GM18519 (cell line): Measurements from ENCODE around the gene HACL1.

Source experiments
- ATAC-seq: cut with Tn5 transposase; IDR thresholded peaks from one replicate; pipeline ENCODE4 v1.9.1; 2021; ENCODE audit warnings: mild to moderate bottlenecking, moderate library complexity; ENCODE audit not compliant: unreplicated experiment, low FRiP score

The HACL1 gene

DNA sequence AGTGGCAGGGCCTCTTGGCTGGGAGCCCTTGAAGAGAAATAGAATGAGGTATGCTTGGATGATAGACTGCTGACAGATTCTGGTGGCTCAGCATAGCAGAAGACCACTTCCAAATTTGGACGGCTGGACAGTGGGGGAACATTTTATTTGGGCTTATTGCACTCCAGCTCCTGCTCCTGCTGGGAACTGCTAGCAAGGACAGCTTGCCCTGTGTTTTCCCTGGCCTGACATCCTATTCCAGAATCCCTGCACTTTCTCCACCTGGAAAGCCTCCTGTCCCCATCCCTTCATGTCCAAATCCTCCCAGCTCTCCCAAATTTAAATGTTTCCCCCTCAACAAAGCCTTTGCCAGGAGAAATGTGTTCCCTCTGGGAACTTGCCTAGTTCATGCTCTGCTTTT is 70.0 kb downstream of the HACL1 start:
- no peak for ATAC-seq

DNA sequence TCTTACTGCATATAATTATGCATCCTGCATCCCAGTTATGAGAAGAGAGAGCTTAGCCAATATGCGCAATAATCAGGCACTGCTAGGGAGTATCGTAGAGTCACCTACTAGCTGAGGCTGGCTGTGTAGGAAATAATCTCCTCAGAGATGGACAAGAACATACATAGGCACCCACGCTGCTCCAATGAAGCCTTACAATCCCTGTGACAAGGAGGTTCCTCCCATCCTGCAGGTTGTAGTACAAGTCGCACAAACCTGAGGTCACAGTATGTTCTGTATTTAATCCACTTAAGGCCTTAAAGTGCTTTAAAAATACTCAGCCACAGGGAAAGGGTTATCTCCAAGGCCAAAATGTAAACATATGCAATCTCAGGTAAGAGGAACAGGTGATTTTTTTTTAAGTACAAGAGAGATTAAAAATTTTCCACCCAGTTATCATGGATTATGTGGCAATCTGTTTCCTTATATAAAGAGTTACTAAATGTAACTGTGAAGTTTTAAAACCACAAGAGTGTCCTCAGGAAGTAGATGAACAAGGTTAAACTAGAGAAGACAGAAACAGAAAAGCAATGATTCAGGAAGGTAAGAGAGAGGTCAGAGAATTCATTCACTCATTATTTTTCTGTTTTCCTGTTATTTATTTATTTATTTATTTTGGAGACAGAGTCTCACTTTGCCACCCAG is 72.4 kb downstream of the HACL1 start:
- ATAC-seq = no peak

DNA sequence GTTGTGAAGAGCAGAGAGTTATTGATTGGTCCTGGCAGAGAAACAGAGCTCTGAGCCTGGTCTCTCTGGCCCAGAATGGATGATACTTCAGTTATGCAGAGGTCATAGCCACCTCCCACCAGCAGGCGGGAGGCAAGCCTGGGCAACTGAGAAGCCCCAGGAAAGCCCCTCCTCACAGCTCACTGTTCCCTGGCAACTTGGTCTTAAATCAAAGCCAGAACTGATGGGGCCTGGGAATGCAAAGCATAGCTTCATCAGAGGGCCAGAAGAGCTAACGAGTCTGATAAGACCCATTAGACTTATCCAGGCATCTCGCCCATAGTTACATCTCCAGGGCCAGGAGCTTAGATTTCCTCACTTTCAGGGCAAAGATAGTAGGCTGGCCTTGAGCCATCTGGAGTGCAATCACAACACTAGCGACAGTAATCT is 74.3 kb downstream of the HACL1 start:
- ATAC-seq = no peak

DNA sequence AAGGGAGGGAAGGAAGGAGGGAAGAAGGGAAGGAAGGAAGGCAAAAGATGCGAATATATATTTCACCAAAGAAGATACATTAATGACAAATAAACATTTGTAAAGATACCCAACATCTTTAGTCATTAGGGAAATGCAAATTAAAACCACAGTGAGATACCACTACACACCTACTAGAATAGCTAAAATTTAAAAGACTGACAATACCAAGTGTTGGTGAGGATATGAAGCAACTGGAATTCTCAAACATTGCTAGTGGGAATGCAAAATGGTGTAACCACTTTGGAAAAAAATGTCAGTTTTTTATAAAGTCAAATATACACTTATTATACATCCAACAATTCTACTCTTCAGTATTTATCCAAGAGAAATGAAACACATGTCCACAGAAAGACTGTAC is 75.6 kb downstream of the HACL1 start:
- ATAC-seq = no peak

DNA sequence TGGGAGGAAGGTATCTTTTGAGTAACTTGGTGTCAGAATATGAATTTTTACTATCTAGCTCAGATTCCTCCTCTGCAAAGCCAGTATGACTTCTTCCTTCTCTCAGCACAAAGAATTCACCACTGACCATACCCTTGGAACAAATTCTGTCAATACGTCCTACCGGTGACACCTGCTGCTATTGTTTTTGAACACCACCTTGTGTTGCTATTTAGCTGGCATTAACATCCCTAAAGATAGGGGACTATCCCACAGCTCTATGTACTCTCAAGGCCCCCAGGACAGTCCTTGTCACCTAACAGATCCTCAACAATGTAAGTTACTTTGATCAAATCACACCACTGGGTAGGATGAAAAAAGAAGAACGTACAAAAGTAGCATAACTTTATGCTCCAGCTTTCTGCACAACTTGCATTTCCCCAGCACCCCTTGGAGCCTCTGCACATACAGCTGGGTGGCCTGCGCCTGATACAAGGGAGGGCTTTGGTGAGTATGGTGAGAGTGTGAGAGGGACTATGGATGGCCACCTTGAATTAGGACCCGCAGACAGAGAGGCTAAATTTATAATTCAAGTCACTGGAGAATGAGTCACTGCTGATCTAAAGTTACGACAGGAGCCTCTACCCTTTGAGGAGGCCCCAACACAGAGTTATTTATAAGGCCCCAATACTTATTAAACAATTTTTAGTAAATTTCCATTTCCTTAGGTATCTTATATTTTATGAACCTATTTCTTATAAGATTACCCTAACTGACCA is 77.5 kb downstream of the HACL1 start:
- ATAC-seq = no peak

DNA sequence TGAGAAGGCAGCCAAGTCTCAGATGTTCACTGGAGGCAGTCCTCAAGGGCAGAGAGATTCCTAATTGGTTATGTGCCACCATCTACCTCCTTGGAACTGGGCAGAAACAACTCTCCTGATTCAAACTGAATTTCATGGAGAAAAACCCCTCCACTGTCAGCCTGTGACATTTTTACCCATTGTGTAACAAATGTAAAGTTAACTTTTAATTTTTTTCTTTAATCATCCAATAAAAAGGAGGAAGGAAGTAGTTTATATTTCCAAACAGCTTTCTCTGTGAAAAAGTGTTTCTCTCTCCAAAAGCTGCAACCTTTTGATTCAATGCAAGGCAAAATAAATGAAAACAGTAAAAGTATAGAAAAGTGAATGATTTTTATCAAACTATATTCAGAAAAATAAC is 79.4 kb downstream of the HACL1 start:
- no peak for ATAC-seq

DNA sequence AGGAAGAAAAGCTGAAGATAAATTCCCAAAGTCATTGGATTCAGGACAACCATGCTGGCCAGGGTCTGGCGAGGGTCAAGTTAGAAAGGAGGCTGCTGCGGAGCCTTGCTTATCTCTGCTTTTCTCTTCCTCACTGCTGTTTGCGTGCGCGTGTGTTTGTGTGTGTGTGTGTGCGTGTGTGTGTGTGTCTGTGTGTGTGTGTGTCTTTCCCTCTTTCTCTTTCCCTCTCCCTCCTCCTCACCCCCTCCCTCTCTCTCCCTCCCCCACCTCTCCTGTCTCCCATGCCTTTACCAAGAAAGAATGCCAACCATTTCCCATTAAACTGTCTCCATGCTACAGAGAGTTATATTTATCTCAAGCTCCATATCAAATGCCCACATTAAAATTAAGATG is 79.8 kb downstream of the HACL1 start, which contains the start of gene COLQ:
Gene COLQ (minus strand): TSS at position 134 of the 393 bp plus-strand sequence. CDS start 81 bp downstream, at position 53.
- no peak for ATAC-seq

DNA sequence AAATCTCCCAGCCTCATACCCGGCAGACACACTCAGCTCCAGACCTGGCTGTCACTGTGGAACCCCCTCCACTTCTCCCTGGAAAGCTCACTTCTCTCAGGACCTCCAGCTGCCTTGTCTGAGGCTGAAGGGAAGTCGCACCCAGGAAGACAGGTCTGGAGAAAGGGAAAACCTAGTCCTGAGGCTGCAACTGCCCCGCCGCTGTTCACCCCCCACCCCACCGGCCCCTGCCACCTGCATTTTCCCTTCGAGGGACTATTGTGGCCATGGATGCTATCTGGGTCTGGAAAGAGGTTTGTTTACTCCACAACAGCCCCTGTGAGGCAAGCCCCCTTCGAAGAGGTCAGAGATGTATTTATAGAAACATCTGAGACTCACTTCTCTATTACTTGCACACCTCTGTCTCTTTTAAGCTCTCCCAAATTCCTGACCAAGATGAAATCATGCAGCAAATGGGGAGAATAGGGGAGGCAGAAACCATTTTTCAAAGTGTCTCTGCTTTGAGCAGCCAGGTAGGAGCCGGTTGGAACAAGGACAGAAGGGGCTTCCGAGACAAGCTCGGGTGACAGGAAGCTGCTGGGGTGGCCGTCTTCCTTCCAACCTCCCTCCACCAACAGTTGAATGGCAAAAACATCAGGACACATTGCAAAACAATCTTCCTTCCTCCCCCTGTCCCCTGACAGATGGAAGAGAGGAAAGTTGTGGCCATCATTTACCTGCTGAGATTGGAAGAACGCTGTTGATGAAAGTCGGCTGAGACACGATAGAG is 80.4 kb downstream of the HACL1 start:
- no peak for ATAC-seq

DNA sequence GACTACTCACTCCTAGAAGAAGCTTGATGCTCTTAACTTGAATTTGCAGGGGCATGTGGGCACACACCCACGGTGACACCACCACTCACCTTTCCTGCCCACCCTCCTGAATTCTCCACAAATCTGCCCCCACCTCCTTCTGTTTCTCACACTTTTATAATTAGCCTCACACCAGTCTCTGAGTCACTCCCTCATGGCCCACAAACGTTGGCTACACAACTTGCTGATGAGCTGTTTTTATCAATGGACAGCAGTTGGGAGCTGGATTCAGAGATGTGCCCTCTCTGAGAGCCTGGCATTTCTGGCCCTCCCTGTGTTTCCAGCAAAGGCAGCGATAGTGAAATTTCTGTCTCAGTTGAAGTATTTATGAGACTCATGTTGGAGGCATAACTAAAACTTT is 81.2 kb downstream of the HACL1 start:
- no peak for ATAC-seq

DNA sequence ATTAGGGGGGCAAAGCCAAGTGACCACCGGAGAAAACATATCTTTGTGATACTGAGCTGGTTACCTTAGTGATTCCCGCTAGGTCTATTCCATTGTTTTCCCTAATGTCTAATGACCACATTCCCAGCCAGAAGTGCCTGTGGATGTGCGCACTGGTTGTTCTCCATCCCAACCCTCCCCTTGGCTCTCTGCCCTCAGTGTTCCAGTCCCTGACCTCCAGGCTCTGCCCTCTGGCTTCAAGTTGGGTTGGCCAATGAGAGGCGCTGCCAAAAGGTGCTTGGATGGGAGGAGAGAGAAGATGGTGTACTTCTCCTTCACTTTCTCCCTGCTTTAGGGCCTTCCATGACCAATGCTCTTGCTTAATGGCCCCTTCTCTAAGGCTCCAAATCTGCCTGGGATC is 82.3 kb downstream of the HACL1 start:
- ATAC-seq = no peak

DNA sequence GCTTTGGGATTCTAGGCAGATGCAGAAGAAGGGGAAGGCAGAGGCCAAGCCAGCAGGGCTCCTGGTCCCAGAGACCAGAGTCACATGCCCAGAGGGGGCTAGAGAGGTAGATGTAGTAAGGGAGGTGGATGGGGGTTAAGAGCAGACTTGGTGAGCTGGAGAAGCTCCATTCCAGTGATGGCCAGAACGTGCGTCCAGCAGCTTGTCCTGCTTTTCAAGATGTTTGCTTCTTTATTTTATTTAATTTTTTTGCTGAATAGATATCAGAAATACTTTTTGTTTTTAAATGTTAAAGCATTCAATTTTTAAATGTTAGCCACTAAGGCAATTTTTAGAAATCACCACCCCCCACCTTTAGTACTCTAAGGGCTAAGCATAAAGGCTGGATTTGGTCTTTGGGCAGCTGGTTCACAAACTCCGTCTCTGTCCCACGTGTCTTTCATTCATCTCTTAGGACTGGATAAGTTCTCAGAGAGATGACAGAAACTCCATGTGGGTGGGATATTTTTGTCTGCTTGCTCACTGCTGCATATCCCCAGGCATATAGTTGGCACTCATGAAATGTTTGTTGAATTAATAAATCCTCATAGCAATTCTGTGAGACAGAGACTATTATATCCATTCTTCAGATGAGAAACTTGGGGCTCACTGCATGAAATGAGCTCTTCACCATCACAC is 86.6 kb downstream of the HACL1 start:
- no peak for ATAC-seq

DNA sequence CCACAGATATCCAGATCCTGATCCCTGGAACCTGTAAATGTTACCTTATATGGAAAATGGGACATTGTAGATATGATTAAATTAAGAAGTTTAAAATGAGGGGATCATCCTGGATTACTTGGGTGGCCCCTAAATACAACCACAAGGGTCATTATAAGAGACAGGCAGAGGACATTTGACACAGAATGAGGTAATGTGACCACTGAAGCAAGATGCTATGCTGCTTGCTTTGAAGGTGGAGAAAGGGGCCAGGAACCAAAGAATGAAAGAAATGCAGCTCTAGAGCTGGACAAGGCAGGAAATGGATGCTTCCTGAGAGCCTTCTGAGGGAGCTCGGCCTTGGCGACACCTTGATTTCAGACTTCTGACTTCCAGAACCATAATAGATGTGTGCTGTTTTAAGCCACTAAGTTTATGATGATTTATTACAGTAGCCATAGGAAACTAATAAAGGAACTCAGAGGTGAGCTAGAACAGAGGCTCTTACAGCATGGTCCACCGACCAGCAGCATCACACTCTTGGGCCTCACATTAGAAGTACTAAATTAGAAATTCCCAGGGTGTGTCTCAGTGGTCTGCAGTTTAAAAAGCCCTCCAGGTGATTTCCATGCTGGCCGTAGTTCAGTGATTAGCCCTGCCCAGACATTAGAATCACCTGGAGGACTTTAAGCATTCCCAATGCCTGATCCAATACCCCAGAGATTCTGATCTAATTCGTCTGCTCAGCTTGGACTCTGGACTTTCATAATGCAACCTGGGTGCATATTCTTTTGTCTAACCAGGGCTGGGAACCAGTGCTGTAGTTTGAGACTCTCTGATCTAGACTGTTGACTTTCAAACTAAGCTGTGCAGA is 87.3 kb downstream of the HACL1 start:
- no peak for ATAC-seq

DNA sequence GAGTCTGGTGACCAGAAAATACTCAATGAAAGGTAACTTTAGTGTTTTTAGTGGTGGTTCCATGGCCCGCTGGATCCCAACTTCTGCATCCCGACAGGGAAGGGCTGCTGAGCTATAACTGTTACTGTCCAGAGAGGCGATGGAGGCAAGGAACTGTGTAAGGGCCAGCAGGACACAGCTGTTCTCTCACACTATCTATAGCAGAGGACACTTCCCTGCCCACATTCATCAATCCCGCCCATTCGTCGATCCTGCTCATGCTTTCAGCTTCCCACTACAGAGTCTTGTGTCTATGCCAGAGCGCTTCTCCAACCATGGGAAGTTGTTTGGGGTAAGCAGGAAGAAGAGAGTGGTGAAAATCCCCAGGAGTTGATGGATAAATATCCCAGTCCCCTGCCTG is 88.3 kb downstream of the HACL1 start:
- no peak for ATAC-seq

DNA sequence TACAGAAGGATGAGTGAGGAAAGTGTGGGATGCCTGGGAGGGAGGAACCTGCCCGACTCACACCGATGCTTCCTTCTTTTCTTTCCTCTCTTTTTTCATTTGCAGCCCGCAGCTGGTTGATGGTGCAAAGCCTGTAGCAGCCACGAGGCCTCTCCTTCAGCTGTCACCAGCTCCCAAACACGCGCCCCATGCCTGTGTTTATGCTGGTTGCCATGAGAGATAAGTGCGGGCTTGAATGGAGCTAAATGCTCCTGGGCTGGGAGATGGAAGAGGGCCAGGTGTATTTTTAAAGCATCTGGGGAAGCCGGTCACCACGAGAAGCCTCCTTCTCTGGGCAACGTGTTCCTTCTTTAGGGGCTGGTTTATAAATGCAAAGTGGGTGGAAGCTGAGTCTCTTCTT is 89.2 kb downstream of the HACL1 start:
- no peak for ATAC-seq

DNA sequence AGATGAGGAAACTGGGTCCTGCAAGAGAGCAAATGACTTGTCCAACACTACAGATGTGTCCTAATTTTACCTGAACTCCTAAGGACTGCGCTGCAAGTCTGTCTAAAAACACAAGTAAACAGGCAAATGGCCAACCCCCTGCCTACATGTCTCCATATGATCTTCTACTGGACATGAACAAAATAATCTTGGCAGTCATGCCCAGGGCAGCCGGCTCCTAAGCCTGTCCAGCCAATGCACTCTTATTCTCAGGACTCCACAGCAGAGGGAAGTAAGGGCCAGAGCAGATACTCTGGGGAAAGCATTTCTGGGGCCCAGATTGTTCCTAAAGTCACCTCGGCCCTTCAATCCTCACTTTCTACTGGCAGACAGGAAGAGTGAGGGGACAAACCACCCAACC is 90.2 kb downstream of the HACL1 start:
- ATAC-seq = no peak
